GM23338 (cell line): ENCODE data around the gene HAS3. TPM values are rescaled to one million over a fixed set of nuclear protein-coding genes. Genes with fewer than 3 reads are reported as not detected.

Experiments
- ATAC-seq: fragments of 200-7000 bp; cut with Tn5 transposase; 3 replicates; pipeline ENCODE4 v1.9.1; 2020
- DNase-seq: peaks from one replicate; pipeline ENCODE4 v3.0.0-alpha.2; 2015; ENCODE audit warnings: low spot score
- H2AFZ ChIP-seq: fragments of 200-600 bp; sonication (generic); 2 replicates; pipeline ENCODE4 v1.8.0; 2016; ENCODE audit warnings: antibody characterized with exemption, mild to moderate bottlenecking, moderate library complexity
- H3F3A ChIP-seq: fragments of 200-600 bp; sonication (generic); replicated peaks from 2 replicates; pipeline ENCODE4 v1.8.0; 2017; ENCODE audit warnings: antibody characterized with exemption, mixed run types, low read depth
- H3K27ac ChIP-seq: fragments of 200-600 bp; sonication (generic); 2 replicates; pipeline ENCODE4 v1.6.1; 2016; ENCODE audit warnings: low read depth
- H3K27me3 ChIP-seq: fragments of 200-600 bp; sonication (generic); 2 replicates; pipeline ENCODE4 v1.8.0; 2016; ENCODE audit warnings: mild to moderate bottlenecking, mixed run types, moderate library complexity; ENCODE audit not compliant: insufficient read depth
- H3K36me3 ChIP-seq: fragments of 200-600 bp; sonication (generic); 2 replicates; pipeline ENCODE4 v1.8.0; 2016; ENCODE audit warnings: mild to moderate bottlenecking; ENCODE audit not compliant: insufficient read depth
- H3K4me1 ChIP-seq: fragments of 200-600 bp; sonication (generic); 2 replicates; pipeline ENCODE4 v1.8.0; 2016; ENCODE audit warnings: mild to moderate bottlenecking, moderate library complexity; ENCODE audit not compliant: insufficient read depth
- H3K4me2 ChIP-seq: fragments of 200-600 bp; sonication (generic); 2 replicates; pipeline ENCODE4 v1.7.1; 2017; ENCODE audit warnings: mixed run types
- H3K4me3 ChIP-seq: fragments of 200-600 bp; sonication (generic); 2 replicates; pipeline ENCODE4 v1.6.1; 2016; ENCODE audit warnings: mixed run types
- H3K79me2 ChIP-seq: fragments of 200-600 bp; sonication (generic); replicated peaks from 2 replicates; pipeline ENCODE4 v1.8.0; 2017; ENCODE audit warnings: mild to moderate bottlenecking; ENCODE audit not compliant: insufficient read depth
- H3K9me2 ChIP-seq: fragments of 200-600 bp; sonication (generic); 2 replicates; pipeline ENCODE4 v1.8.0; 2017; ENCODE audit not compliant: insufficient read depth
- H4K20me1 ChIP-seq: fragments of 200-600 bp; sonication (generic); replicated peaks from 2 replicates; pipeline ENCODE4 v1.8.0; 2017; ENCODE audit warnings: mild to moderate bottlenecking; ENCODE audit not compliant: insufficient read depth
- H3K27ac Mint-ChIP-seq: 2 replicates; pipeline ENCODE4 v1.8.0; 2020; ENCODE audit warnings: inconsistent platforms, mild to moderate bottlenecking, moderate library complexity, mixed read lengths
- H3K27me3 Mint-ChIP-seq: 3 replicates; pipeline ENCODE4 v1.8.0; 2022; ENCODE audit warnings: low read depth, mild to moderate bottlenecking, moderate library complexity, mixed read lengths, inconsistent platforms; ENCODE audit not compliant: insufficient read depth, poor library complexity
- H3K36me3 Mint-ChIP-seq: 3 replicates; pipeline ENCODE4 v1.8.0; 2021; ENCODE audit warnings: low read depth, mild to moderate bottlenecking, inconsistent platforms, moderate library complexity, mixed read lengths
- H3K4me1 Mint-ChIP-seq: 3 replicates; pipeline ENCODE4 v1.8.0; 2020; ENCODE audit warnings: mild to moderate bottlenecking, inconsistent platforms, mixed read lengths
- H3K4me3 Mint-ChIP-seq: 3 replicates; pipeline ENCODE4 v1.8.0; 2021; ENCODE audit warnings: moderate library complexity, mild to moderate bottlenecking, inconsistent platforms, mixed read lengths
- H3K9me3 Mint-ChIP-seq: 3 replicates; pipeline ENCODE4 v1.8.0; 2020; ENCODE audit warnings: moderate library complexity, mild to moderate bottlenecking, inconsistent platforms, mixed read lengths
- CREB1 ChIP-seq: fragments of 250-450 bp; sonication (Bioruptor Pico); IDR thresholded peaks from 2 replicates; pipeline ENCODE4 v1.5.0; 2020; ENCODE audit warnings: low read depth, mild to moderate bottlenecking, moderate library complexity
- CTCF ChIP-seq, 2 experiments: fragments of 200-600 bp in 1 of 2; sonication (generic) in 1 of 2; conservative IDR thresholded peaks; 2 replicates each; pipeline versions ENCODE4 v1.5.1 to v1.6.1; 2016 to 2017; ENCODE audit warnings: antibody characterized with exemption in 2 of 2, low read depth in 2 of 2, mild to moderate bottlenecking in 2 of 2, moderate library complexity in 1 of 2
- ETS1 ChIP-seq: IDR thresholded peaks from 2 replicates; pipeline ENCODE4 v1.6.1; 2016; ENCODE audit warnings: antibody characterized with exemption
- JUNB ChIP-seq: IDR thresholded peaks from one replicate; pipeline ENCODE4 v1.6.1; 2016; ENCODE audit warnings: antibody characterized with exemption; ENCODE audit not compliant: unreplicated experiment
- NANOG ChIP-seq: IDR thresholded peaks from 2 replicates; pipeline ENCODE4 v1.6.1; 2016; ENCODE audit warnings: antibody characterized with exemption, borderline replicate concordance
- REST ChIP-seq: IDR thresholded peaks from one replicate; pipeline ENCODE4 v1.6.1; 2018; ENCODE audit warnings: antibody characterized with exemption; ENCODE audit not compliant: unreplicated experiment
- ZNF114 ChIP-seq: fragments of 250-450 bp; sonication (Bioruptor Pico); IDR thresholded peaks from 2 replicates; pipeline ENCODE4 v1.5.0; 2020; ENCODE audit warnings: mild to moderate bottlenecking, moderate library complexity
- ZNF462 ChIP-seq: fragments of 250-450 bp; sonication (Bioruptor Pico); IDR thresholded peaks from 2 replicates; pipeline ENCODE4 v1.5.0; 2020; ENCODE audit warnings: mild to moderate bottlenecking, moderate library complexity
- polyA plus RNA-seq: library from polyadenylated mRNA; unstranded; fragments of >200 nt; fragmentation: Nextera tagmentation; extraction: Ambion mirVana; gene quantifications from 2 replicates; pipeline ENCODE4 v1.2.1, GENCODE V29; 2016
- total RNA-seq: library from RNA; depleted of rRNA; stranded (reverse); fragments of >200 nt; shearing (Covaris generic); gene quantifications from 2 replicates; pipeline ENCODE4 v1.2.3, GENCODE V29; 2014

The HAS3 gene
- total and polyA plus RNA-seq, 2 experiments from 2014 or later: 7.3 to 54.9 TPM

GRCh38 chr16:69119536-69119935 is 14.1 kb downstream of the HAS3 start:
- H3K27ac Mint-ChIP-seq: no peak overlapping the region
- no peak for ATAC-seq

More at GRCh38 chr16:69119536-69119935, 14.1 kb downstream of the HAS3 start:
- no peak overlapping the region for H3K4me3 Mint-ChIP-seq
- H3K36me3 Mint-ChIP-seq: peaks cover 82% of the 10 kb centered on the region
- H3K9me3 Mint-ChIP-seq: peaks cover 3% of the 10 kb centered on the region; the same call in 1 of the 3 replicates
- H3K27me3 Mint-ChIP-seq: peaks cover 7% of the 10 kb centered on the region
- peaks cover 52% of the 10 kb centered on the region for H3F3A ChIP-seq
- no peak overlapping the region for H3K4me2 ChIP-seq
- H3K27ac ChIP-seq: no peak overlapping the region
- H2AFZ ChIP-seq: no peak overlapping the region
- H3K4me1 ChIP-seq: no peaks in the 10 kb centered on the region
- H4K20me1 ChIP-seq: peaks cover 20% of the 10 kb centered on the region
- peaks cover 14% of the 10 kb centered on the region for H3K79me2 ChIP-seq
- H3K36me3 ChIP-seq: peaks cover 40% of the 10 kb centered on the region
- no peak for DNase-seq
- no peaks in the 10 kb centered on the region for H3K27me3 ChIP-seq
- TF ChIP-seq ETS1 (no peak), ZNF114 (no peak), CREB1 (CRISPR knock-in tag) (no peak), REST (no peak), JUNB (no peak), ZNF462 (CRISPR knock-in tag) (no peak), CTCF (conservative IDR thresholded peaks at IDR 0.05; ENCODE audit: low read depth in 2 of 2) (no peak), NANOG (no peak)
- no peak overlapping the region for H3K4me3 ChIP-seq
- H3K4me1 Mint-ChIP-seq: peaks cover 3% of the 10 kb centered on the region; the same call in 2 of the 3 replicates
- no peaks in the 10 kb centered on the region for H3K9me2 ChIP-seq
